ENCODE data around the gene SEC16B. TPM values are rescaled to one million over a fixed set of nuclear protein-coding genes. Genes with fewer than 3 reads are reported as not detected.

Gene SEC16B
- total RNA-seq, 2 donors from 2014 or later, result 0.90 to 1.7 TPM

DNA sequence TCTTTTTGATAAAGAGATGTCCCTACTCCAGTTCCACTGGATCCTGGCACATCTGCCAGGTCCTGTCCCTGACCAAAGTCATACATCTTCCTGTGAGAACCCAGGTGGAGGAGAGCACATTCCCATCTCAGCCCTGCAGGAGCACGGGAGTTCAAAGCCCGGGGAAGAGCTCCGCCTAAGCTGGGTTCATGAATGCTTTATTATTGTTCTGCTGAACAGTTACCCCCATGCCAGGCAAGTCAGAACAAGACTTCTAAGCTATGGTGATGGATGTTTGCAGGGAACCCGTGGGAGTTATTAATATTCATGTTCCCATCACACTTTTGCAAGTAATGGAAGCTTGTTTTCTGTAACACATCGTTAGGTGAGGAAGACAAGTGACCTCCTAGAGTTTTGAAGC lies 62.9 kb downstream of the SEC16B start:
- Histone ChIP-seq H3K27me3 (ENCODE audit: control insufficient read depth, insufficient read depth, low read length, poor library complexity, severe bottlenecking) (peaks cover 8% of the 10 kb centered on the region), H3K4me1 (ENCODE audit: control insufficient read depth, insufficient read depth, low read length) (no peaks in the 10 kb centered on the region), H3K9me3 (ENCODE audit: control insufficient read depth, low read length) (no peaks in the 10 kb centered on the region), H3K27ac (ENCODE audit: low read depth, low read length) (no peak overlapping the region), H3K4me3 (ENCODE audit: low read length) (no peak overlapping the region), H3K36me3 (ENCODE audit: control insufficient read depth, insufficient read depth, low read length) (no peaks in the 10 kb centered on the region), H3K9ac (ENCODE audit: extremely low read depth, low read length, poor library complexity, severe bottlenecking) (no peak overlapping the region)
- no peaks in the 10 kb centered on the region for H3K36me3 Mint-ChIP-seq (ENCODE audit: low read depth)
- peaks cover 5% of the 10 kb centered on the region for H3K27me3 Mint-ChIP-seq (ENCODE audit: insufficient read depth)
- TF ChIP-seq CTCF (conservative IDR thresholded peaks at IDR 0.05), result no peak
- DNase-seq, result no peak
- H3K27ac Mint-ChIP-seq, result no peak overlapping the region
- 87 to 91% methylated on average over 4 to 5 of the region's 5 CpGs for WGBS, 2 experiments (ENCODE audit: insufficient coverage in 1 of 2, insufficient read length in 1 of 2)
- H3K4me1 Mint-ChIP-seq, result no peaks in the 10 kb centered on the region
- no peaks in the 10 kb centered on the region for H3K9me3 Mint-ChIP-seq
- H3K4me3 Mint-ChIP-seq, result no peak overlapping the region

DNA sequence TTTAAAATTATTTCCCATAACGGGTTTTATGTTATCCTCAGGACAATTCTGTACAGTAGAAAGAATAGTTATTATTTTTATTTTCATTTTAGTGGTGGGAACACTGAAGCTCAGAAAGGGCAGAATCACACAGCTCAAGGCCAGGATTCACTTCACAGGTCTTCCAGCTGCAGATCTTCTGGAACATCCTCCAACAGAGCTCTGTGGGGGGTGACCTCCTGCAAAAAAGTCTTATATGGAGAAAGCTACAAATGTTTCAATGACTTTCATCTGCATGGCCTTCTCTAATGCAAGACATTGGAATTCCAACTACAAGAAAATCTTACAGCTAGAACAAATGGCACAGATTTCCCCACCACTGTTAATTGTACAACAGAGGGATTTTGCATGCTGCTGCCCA lies 64.2 kb downstream of the SEC16B start:
- no peak overlapping the region for H3K4me3 Mint-ChIP-seq
- WGBS, 2 experiments (ENCODE audit: insufficient coverage in 1 of 2, insufficient read length in 1 of 2), result 90% methylated on average over 1 of the region's 1 CpG; no CpG with 5 or more reads in 1 of the 2 experiments

GRCh38 chr1:177902266-177902665 lies 67.6 kb downstream of the SEC16B start:
- no peaks in the 10 kb centered on the region for H3K36me3 ChIP-seq (ENCODE audit: control insufficient read depth, insufficient read depth, low read length)
- Mint-ChIP-seq H3K27me3 (ENCODE audit: insufficient read depth) (peaks cover 6% of the 10 kb centered on the region), H3K27ac (no peak overlapping the region), H3K9me3 (no peaks in the 10 kb centered on the region), H3K36me3 (ENCODE audit: low read depth) (no peaks in the 10 kb centered on the region), H3K4me3 (no peak overlapping the region), H3K4me1 (no peaks in the 10 kb centered on the region)
- no peak for DNase-seq
- no peak overlapping the region for H3K4me3 ChIP-seq (ENCODE audit: low read length)
- no peak overlapping the region for H3K9ac ChIP-seq (ENCODE audit: extremely low read depth, low read length, poor library complexity, severe bottlenecking)
- 80 to 87% methylated on average over 5 of the region's 5 CpGs for WGBS, 2 experiments (ENCODE audit: insufficient coverage in 1 of 2, insufficient read length in 1 of 2)
- H3K9me3 ChIP-seq (ENCODE audit: control insufficient read depth, low read length), result no peaks in the 10 kb centered on the region
- H3K27ac ChIP-seq (ENCODE audit: low read depth, low read length), result no peak overlapping the region
- no peaks in the 10 kb centered on the region for H3K27me3 ChIP-seq (ENCODE audit: control insufficient read depth, insufficient read depth, low read length, poor library complexity, severe bottlenecking)
- no peak for TF ChIP-seq CTCF (conservative IDR thresholded peaks at IDR 0.05)
- no peaks in the 10 kb centered on the region for H3K4me1 ChIP-seq (ENCODE audit: control insufficient read depth, insufficient read depth, low read length)

More for the DNA sequence above, 64.2 kb downstream of the SEC16B start:
- Histone ChIP-seq H3K36me3 (ENCODE audit: control insufficient read depth, insufficient read depth, low read length) (no peaks in the 10 kb centered on the region), H3K9me3 (ENCODE audit: control insufficient read depth, low read length) (no peaks in the 10 kb centered on the region), H3K27me3 (ENCODE audit: control insufficient read depth, insufficient read depth, low read length, poor library complexity, severe bottlenecking) (no peaks in the 10 kb centered on the region), H3K27ac (ENCODE audit: low read depth, low read length) (no peak overlapping the region), H3K9ac (ENCODE audit: extremely low read depth, low read length, poor library complexity, severe bottlenecking) (no peak overlapping the region), H3K4me3 (ENCODE audit: low read length) (no peak overlapping the region), H3K4me1 (ENCODE audit: control insufficient read depth, insufficient read depth, low read length) (no peaks in the 10 kb centered on the region)
- no peaks in the 10 kb centered on the region for H3K9me3 Mint-ChIP-seq
- no peak for TF ChIP-seq CTCF (conservative IDR thresholded peaks at IDR 0.05)
- DNase-seq, result no peak
- no peak overlapping the region for H3K27ac Mint-ChIP-seq
- H3K27me3 Mint-ChIP-seq (ENCODE audit: insufficient read depth), result peaks cover 5% of the 10 kb centered on the region
- no peaks in the 10 kb centered on the region for H3K36me3 Mint-ChIP-seq (ENCODE audit: low read depth)
- H3K4me1 Mint-ChIP-seq, result no peaks in the 10 kb centered on the region

All from endodermal cell (in vitro differentiated cells).